Dedifferentiated amniotic fluid mesenchymal stem cell (primary cell): ENCODE data around the gene EIF4A2.
"Not testable (repeated sequence)": the region's sequence is repeated elsewhere in the genome, so short reads cannot be mapped to it uniquely, and the experiment has no call there.

ENCODE experiments used
- DNase-seq: peaks from one replicate; pipeline ENCODE4 v3.0.0-alpha.2; 2016; ENCODE audit errors: extremely low spot score

EIF4A2 gene

DNA sequence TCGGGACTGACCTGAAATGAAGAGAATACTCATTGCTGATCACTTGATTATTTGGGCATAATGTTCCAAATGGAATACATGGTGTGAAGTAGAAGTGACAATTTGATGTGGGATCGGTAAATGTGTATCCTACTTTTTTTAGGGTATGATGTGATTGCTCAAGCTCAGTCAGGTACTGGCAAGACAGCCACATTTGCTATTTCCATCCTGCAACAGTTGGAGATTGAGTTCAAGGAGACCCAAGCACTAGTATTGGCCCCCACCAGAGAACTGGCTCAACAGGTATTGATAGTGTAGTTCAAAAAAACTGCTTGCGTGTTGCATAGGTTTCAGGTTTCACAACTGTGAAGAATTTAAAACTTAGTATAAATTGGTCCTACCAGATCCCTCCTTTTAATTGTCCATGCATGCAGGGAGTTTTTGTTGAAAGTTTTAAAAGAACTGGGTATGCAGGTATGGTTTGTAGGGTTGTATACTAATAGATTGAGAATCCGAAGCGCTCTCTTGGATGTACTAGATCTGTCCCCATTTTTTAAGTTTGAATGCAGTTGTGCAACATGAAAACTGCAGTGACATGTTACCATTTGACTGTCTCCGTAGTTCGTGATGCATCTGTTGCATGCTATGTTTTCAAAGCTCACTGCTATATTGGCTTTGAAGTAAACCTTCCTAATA, 1.6 kb downstream of the EIF4A2 start:
- DNase-seq, result no peak

DNA sequence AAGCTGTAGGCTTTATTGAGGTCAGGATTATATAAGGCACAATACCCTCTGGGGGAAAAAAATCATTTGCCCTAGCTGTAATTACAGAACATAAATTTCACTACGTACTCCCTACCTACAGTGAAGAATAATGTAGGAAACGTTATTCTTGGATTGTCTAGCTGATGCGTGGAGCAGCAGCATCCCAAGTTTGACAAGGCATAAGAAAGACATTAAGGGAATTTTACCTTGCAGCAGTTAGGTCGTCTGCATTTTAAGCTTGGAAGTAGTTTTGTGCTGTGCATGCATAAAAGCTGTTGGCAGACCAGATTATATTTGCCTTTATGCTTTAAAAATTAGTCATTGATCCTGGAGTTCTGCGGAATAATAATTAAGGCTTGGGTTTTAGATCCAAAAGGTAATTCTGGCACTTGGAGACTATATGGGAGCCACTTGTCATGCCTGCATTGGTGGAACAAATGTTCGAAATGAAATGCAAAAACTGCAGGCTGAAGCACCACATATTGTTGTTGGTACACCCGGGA, 2.2 kb downstream of the EIF4A2 start:
- no peak for DNase-seq

DNA sequence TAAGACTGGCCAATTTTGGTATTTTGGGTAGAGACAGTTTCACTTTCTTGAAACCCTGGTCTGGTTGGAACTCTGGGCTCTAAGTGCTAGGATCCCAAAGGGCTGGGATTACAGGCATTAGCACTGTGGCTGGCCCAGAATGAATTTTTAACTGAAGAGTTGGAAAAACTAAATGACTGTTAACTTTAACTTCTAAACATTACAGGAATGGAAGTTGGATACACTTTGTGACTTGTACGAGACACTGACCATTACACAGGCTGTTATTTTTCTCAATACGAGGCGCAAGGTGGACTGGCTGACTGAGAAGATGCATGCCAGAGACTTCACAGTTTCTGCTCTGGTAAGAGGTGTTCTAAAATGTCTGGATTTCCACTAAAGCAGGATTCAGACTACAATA, 3.5 kb downstream of the EIF4A2 start:
- DNase-seq, result no peak

DNA sequence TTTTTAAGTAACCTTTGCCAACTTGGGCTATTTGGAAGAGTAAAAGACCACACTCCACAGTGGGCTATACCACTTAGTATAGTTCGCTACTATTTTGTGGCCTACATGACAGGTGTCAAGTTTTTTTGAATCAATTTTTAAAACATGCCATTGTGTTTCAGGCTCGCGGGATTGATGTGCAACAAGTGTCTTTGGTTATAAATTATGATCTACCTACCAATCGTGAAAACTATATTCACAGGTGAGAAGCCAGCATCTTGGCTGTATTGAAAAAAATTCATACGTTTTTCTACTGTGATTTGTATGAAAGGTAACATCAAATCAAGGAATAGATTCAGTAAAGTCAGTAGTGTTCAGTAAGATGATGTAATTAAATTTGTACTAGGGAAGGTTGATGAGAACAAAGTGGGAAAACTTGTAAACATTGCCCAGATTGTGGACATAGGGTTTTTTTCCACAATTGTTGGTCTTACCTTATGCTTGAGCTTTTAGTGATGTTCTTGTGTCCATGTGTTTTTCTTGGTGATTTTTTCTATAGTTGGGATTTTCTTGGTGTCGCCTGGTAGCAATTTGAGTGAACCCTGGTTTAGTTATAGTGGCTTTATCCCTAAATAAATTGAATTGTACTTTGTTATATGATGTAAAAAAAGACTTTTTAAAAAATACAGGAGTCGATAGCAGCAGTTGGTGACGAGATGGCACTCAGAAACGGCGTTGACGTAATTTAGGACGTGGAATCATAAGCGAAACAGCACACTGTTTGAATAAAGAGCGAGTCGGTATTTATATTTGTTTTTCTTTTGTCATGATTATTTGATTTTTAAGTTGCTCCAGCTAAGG, 4.5 kb downstream of the EIF4A2 start:
- no peak for DNase-seq

DNA sequence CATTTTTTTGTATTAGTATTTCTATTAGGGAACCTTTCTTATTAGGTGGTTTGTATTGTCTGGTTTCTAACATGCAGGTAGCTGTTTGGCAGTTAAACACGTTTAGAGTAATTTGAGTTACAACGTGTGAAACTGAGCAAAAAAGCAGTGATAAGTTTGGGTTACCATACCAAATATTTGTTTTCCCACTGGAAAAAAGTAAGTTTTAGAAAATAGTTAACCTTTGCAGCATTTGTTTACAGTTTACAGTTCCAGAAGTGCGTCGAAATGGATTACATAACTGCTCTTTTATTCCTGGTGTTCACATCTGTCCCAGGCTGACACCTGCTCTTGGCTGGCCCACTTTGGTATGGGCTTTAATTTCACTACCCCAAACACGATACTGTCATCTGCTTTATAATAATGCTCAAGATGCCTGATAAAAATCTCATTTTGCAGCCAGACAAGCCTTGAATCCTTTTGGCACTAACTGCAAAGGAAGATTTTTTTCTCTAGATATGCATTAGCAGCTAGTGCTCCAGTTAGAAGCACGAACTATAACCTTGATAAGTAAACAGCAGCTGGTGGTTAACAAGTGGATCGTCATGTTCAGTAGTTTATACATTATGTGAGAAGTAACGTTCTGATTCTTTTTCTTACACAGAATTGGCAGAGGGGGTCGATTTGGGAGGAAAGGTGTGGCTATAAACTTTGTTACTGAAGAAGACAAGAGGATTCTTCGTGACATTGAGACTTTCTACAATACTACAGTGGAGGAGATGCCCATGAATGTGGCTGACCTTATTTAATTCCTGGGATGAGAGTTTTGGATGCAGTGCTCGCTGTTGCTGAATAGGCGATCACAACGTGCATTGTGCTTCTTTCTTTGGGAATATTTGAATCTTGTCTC, 5.3 kb downstream of the EIF4A2 start:
- no peak for DNase-seq

DNA sequence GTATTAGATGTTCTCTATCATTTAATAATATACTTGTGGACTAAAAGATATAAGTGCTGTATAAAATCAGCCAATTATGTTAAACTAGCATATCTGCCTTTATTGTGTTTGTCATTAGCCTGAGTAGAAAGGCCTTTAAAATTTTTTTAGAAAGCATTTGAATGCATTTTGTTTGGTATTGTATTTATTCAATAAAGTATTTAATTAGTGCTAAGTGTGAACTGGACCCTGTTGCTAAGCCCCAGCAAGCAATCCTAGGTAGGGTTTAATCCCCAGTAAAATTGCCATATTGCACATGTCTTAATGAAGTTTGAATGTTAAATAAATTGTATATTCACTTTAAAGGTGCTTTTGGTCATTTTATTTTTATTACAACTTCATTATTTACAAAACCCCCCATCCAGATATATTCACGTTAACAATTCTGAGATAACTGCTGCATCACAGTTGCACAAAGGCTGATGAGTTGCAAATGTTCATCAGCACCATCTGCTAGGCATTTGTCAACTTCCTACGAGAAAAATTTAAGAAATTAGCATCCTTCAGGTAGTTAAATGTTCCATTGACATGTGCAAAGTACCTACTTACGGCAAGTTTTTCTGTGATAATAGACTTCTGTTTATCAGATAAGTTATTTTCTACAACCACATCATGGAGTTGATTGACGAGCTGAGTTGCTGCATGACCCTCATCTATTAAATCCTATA, 6.3 kb downstream of the EIF4A2 start:
- no peak for DNase-seq

DNA sequence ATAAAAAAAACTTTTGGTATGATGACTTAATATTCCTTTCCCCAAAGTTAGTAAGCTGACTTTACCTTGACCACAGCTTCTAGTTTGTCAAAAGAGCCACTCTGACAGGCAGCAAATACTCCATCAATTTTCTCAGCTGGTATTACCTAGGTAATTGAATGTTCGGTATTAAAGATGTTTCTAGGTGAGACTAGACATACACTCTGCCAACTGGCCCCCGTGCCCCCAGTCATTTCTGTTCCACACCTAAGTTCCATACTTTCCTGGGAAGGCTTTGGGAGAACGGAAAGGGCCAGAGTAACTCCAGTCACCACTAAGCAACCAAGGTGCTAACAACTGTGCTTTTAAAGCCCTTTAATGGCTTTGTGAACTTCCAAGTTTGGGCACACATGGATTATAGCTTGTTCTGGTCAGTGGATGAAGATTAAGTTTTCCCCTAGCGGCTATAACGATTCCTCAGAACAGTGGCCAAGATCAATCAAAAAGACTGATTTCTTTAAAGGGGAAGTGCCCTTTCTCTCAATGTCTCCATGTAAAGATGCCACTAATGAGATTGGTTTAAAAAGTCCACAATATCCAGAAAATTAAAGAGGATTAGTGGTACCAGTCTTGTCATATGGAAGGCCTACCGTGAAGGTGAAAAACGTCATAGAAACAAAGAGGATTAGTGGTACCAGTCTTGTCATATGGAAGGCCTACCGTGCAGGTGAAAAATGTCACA, 7.0 kb downstream of the EIF4A2 start:
- no peak for DNase-seq

DNA sequence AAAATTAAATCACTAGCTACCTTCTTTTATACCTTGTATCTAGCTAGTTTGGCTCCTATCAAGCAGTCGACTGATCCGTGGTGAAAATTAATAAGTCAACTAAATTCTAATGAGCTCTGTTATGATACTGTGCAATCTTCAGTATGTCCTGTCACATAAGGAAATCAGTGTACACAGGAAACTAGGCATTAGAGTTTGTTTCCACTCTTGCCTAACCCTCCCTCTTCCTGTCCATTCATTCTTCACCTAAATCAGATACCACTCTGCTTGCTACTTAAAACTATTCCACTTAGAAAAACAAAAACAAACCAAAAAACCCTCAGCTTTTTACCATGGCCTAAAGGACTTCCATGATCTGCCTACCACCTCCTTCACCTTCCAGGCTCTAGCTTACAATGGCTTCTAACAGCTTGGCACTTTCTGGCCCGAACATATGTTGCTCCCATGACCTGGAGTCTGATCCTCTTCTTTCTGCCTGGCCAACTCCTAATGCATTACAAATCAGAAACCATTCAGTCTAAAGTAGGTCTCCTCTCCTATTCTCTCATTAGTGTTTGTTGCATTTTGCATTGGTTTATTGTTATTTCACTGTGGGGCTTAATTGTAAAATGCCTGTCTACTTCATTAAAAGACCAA, 15.0 kb downstream of the EIF4A2 start:
- DNase-seq, result no peak

DNA sequence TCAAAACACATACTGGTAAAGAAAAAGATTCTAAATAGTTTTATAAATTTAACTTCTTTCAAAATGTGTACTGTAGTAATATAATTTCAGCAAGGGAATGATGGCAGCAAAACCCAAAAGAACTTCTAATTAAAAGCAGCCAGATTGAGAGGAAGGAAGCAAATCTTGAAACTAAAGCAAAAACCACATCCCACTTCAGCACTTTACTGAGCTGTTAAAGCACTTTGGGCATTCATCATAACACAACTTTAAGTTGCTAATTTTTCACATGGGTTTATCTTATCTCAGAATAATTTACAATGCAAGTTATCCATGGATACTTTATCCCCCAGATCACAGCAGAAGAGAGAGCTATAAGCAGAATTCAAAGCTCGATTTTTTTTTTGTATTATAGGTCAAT, 16.9 kb downstream of the EIF4A2 start:
- no peak for DNase-seq

DNA sequence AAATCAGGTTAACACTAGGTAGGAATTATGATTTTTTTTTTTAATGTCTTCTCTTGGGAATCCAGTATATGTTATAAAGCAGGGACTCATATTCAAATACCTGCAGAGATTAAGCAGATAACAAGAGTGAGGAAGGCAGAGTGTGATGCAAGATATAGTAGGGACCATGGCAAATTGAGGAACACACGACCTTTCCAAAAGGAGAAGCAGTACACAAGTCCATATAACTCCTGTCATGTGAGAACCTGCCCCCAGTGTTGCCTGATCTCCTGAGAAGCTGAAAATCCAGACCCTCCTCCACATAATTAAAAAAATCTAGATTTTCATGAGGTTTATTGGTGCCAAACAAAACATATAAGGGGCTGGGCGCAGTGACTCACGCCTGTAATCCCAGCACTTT, 19.3 kb downstream of the EIF4A2 start:
- no peak for DNase-seq

DNA sequence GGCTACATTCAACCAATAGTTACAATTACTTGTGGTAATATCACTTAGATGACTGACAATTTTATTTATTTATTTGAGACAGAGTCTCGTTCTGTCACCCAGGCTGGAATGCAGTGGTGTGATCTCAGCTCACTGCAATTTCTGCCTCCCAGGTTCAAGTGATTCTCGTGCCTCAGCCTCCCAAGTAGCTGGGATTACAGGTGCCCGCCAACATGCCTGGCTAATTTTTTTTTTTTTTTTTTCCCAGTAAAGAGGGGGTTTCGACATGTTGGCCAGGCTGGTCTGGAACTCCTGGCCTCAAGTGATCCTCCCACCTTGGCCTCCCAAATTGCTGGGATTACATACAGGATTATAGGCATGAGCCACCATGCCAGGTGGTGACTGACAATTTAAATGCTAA, 20.1 kb downstream of the EIF4A2 start:
- DNase-seq, result not testable (repeated sequence)

DNA sequence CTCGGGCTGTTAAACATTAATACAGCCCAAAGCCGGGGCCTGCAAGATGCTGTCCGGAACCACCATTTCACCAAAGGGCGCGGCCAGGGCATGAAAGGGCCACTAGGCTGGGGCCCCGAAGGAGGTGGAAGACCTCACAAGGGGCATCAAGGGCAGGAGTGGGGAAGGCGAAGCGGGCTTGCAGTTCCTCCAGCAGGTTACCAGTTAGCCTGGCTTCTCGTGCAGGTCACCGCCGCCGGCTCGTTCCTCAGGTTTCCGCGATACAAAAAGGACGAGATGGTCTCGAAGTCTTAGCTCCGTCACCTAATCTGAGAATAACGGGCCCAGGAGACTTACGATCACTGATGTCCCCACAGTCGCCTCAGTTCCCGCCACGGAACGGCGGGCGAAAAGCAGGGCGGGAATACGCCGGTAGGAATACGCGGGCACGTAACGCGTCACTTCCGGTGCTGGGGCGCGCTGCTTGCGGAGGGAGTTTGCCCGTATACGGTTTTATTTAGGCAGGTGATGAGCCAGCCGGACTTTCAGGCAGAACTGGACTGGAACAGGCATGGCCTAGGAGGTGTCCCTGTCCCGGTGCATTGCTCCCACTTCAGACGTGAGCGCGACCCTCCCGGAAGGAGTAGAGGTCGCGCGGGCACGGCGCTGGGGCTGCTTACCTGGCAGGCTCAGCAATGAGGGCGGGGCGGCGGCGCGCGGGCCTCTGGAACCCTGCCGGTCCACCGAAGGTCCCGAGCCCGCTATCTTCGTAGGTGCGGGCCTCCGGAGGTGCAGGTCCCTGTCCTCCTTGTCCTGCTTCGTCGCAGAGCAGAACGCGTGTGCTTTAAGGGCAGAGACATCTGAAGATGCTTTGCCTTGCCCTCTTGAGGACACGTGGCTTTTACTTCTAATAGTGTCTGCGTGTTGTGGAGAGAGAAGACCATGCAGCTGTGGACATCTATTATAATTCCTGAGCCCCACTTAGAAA, 23.0 kb downstream of the EIF4A2 start, which contains the start of gene RFC4:
RFC4 (minus strand) TSS at position 394 of the 967 bp plus-strand sequence. CDS start 1,769 bp downstream, outside the sequence.
- peak; percentile 53 for DNase-seq

DNA sequence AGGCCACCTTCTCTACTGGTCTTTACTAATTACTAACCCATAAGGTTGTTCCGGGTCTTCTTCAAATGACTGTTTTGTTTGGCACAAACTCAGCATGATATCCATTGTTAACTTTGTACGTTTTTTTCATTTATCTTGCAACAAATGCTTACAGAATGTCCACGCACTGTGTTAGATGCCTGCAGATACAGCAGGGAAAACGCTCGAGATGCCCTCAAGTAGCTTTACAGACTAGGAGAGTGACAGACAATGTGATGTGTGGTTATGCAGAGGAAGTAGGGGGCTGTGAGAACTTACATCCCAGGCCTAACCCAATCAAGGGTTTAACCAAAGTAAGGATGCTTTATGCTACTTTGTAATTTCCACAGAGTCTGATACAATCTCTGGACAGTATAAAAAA, 23.9 kb downstream of the EIF4A2 start:
- no peak for DNase-seq

DNA sequence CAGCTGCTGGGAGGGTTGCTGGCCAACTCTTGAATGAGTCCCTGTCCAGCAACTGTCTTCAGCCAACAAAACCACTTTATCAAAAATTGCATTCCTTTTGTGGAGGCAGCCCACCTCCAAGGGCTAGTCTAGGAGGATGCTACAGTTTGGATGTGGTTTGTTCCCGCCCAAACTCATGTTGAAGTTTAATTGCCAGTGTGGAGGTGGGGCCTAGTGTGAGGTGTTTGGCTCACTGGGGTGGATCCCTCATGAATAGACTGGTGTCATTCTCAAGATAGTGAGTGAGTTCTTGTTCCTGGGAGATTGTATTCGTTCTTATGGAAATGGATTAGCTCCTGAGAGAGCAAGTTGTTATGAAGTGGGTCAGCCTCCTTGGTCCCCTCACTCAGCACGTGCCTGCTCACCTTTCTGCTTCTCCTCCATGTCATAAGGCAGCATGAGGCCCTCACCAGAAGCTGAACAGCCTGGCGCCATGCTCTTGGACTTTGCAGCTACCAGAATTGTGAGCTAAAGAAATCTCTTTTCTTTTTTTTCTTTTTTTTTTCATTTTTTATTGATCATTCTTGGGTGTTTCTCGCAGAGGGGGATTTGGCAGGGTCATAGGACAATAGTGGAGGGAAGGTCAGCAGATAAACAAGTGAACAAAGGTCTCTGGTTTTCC, 27.1 kb downstream of the EIF4A2 start:
- DNase-seq, result no peak

DNA sequence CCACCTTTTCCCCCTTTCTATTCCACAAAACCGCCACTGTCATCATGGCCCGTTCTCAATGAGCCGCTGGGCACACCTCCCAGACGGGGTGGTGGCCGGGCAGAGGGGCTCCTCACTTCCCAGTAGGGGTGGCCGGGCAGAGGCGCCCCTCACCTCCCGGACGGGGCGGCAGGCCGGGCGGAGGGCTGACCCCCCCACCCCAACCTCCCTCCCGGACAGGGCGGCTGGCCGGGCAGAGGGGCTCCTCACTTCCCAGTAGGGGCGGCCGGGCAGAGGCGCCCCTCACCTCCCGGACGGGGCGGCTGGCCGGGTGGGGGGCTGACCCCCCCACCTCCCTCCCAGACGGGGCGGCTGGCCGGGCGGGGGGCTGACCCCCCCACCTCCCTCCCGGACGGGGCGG, 27.9 kb downstream of the EIF4A2 start:
- not testable (repeated sequence) for DNase-seq

DNA sequence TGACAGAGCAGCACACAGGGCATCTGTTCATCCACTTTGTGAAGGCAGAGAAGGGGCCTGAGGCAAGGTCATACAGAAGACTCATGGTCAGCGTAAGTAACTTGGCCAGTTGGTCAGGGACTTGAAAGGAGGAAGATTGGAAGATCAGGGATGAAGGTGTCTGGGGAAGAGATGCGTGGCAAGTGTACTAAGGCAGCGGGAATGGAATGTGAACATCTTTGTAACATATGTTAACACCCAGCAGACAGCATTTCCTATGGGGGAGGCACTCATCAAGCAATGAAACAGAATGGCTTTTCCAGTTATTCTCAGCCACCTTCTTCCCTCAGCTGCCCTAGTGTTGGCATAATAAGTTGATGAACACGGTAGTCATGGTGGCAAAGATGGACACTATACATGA, 30.7 kb downstream of the EIF4A2 start:
- DNase-seq, result no peak

DNA sequence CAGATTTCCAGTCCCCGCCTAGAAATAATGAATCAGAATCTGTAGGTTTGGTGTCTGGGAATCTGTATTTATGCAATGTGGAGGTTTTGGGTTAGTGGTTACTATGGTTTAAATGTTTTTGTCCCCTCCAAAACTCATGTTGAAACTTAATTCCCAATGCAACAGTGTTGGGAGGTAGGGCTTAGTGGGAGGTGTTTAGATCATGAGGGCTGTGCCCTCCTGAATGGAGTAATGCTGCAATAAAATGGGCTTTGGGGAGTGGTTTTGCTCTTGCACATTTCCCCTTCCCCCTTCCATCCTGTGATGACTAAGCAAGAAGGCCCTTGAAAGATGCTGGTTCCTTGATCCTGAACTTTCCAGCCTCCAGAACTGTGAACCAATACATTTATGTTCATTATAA, 32.1 kb downstream of the EIF4A2 start:
- DNase-seq, result no peak

DNA sequence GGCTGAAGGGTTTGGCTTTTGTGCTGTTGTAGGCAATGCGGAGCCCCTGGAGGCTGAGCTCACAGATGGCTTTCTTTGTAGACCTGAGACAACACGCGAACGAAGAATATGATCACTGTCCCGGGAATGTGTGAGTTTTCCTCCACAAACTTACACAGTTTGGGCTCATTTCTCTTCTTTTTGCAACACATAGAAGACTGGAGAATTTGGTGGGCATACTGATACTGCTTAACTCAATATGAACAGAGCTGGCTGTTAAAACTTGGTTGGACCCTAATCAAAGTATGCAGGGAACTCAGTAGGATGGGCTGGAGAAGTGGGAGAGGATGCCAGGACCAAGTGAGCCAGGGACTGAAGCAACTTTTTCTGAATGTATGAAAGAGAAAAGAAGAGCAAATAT, 35.1 kb downstream of the EIF4A2 start:
- no peak for DNase-seq
